ENCODE data around the gene LAMB3.

DNA sequence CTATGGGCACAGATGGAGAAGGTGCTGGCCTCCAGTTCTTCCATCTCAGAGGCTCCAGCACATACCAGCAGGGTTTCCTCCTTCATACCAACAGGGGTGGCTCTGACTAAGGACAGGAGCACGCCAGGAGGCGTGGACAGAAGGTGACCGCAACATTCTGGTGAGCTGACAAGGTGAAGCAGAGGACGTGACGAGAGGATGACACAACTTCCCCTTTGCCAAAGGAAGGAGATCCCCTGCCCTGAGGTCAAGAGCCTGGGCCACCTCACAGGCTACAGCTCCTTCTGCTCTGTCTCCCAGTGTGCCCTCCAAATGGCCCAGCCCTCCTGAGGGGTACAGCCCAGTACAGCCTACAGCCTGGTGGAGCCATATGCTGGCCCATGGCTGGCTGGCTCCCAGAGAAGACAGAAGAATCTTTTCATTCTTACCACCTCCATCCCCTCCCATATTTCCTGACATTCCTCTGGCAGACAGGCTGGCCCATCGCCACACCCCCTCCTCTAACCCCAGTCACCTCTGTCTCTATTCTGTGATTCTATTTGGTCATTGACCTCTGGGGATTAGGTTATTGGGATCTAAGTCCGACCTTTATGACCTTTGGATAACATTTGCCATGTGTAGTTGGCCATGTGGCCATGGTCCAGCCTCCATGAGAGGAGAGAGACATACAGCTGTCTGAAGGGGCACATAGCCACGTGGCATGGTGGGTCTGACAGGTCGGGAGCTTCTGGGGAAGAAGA is 5.1 kb upstream of the LAMB3 start:
- TF ChIP-seq SUZ12 (IDR thresholded peaks at IDR 0.05; ENCODE audit: unreplicated experiment) (no peak), BRCA1 (IDR thresholded peaks at IDR 0.05; ENCODE audit: low read depth, low read length) (no peak), ZNF274 (IDR thresholded peaks at IDR 0.05; ENCODE audit: insufficient read depth, insufficient read length) (no peak)
- TF ChIP-seq, protein P1, sequence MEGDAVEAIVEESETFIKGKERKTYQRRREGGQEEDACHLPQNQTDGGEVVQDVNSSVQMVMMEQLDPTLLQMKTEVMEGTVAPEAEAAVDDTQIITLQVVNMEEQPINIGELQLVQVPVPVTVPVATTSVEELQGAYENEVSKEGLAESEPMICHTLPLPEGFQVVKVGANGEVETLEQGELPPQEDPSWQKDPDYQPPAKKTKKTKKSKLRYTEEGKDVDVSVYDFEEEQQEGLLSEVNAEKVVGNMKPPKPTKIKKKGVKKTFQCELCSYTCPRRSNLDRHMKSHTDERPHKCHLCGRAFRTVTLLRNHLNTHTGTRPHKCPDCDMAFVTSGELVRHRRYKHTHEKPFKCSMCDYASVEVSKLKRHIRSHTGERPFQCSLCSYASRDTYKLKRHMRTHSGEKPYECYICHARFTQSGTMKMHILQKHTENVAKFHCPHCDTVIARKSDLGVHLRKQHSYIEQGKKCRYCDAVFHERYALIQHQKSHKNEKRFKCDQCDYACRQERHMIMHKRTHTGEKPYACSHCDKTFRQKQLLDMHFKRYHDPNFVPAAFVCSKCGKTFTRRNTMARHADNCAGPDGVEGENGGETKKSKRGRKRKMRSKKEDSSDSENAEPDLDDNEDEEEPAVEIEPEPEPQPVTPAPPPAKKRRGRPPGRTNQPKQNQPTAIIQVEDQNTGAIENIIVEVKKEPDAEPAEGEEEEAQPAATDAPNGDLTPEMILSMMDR (IDR thresholded peaks at IDR 0.05 in 2 of 3, conservative IDR thresholded peaks at IDR 0.05 in 1 of 3; ENCODE audit: control insufficient read depth in 2 of 3, extremely low read depth in 1 of 3, insufficient read depth in 1 of 3, low read depth in 3 of 3, low read length in 3 of 3), result no peak
